ENCODE results near the gene VSTM1.

Gene VSTM1

DNA sequence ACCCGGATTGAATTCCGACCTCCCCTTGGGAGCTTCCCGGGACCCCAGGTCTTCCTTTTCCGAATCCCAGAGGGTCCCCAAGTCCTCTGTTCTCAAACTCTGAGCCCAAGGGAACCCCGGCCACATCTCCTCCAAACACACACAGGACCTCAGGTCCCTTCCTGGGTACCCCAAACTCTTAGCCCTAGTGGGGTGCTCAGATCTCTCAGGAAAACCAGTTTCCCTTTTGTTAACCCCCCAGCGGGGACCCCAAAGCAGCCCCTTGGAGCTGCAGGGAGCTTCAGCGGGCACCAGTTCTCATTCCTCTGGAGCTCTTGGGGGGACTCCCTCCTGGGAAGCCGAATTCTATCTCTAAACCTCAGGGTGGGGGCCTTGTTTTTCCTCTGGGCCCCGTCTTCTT is 71.5 kb downstream of the VSTM1 start:
- DNase-seq (ENCODE audit: low read depth, low spot score) = no peak
- no peak overlapping the region for H3K4me3 ChIP-seq (ENCODE audit: low read length)

DNA sequence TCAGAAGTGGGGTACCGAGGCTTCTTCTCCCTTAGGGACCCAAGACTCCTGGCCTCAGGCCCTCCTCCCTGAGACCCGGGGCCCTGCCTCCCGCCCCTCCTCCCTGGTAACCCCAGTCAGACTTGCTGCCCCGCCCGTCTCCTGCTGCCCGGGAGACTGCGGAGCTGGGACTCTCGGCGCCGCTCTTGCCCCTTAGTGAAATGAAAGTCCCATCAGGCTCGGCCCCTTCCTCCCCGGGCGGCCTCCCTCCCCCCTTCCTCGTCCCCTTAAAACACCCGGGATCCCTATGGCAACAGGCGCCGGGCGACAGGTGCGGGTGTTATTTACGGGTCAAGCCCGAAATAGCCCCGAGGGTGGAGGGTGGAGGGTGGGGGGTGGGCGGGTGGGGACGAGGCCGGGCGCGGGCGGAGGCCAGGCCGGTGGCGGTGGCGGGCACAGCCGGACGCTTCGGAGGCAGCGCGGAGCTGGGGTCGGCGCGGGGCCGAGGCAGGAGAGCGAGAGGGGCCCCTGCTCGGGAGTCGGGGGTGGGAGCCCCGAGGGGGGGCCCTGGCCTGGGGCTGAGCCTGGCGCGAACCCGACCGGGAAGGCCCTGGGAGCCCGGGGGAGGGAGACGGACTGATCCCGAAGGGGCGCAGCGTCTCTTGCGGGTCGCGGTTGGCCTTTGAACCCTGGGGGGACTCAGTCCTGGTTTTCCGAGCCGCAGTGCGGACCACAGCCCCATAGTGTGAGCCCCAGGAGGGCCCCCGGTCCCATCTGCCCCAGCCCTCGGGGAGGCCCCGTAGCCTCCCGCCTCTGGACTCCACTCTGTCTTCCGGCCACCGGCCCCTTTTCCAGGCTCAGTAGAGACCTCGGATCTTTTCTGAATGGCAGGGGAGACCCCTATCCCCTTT is 72.2 kb downstream of the VSTM1 start, which contains the start of gene CACNG6:
CACNG6 (plus strand) TSS at position 414 of the 890 bp plus-strand sequence. CDS start 1,241 bp downstream, outside the sequence.
- no CpG with 5 or more reads among the region's 66 CpGs for WGBS (ENCODE audit: insufficient coverage, insufficient read length)
- Histone ChIP-seq H3K4me3 (ENCODE audit: low read length) (peak within 1 kb of the TSS; percentile 43; the same call in 1 of the 2 replicates), H3K36me3 (ENCODE audit: control insufficient read depth, insufficient read depth, low read length) (no peaks in the 10 kb centered on the region), H3K4me1 (ENCODE audit: control insufficient read depth, insufficient read depth, low read length) (no peaks in the 10 kb centered on the region), H3K27ac (ENCODE audit: low read length) (no peak within 1 kb of the TSS), H3K9me3 (ENCODE audit: control insufficient read depth, insufficient read depth, low read length) (no peaks in the 10 kb centered on the region), H3K27me3 (ENCODE audit: control insufficient read depth, insufficient read depth, low read length) (no peaks in the 10 kb centered on the region; the same call in 1 of the 2 replicates)
- no peak for DNase-seq (ENCODE audit: low read depth, low spot score)

More for the DNA sequence above, 71.5 kb downstream of the VSTM1 start:
- Histone ChIP-seq H3K4me1 (ENCODE audit: control insufficient read depth, insufficient read depth, low read length) (no peaks in the 10 kb centered on the region), H3K27me3 (ENCODE audit: control insufficient read depth, insufficient read depth, low read length) (no peaks in the 10 kb centered on the region; the same call in 1 of the 2 replicates), H3K36me3 (ENCODE audit: control insufficient read depth, insufficient read depth, low read length) (no peaks in the 10 kb centered on the region), H3K9me3 (ENCODE audit: control insufficient read depth, insufficient read depth, low read length) (no peaks in the 10 kb centered on the region), H3K27ac (ENCODE audit: low read length) (no peak overlapping the region)
- WGBS (ENCODE audit: insufficient coverage, insufficient read length) = no CpG with 5 or more reads among the region's 9 CpGs
